CD4-positive, alpha-beta T cell treated with Interleukin-15 for 1 hour (primary cell): Measurements from ENCODE around the gene CA10.

ENCODE experiments used
- DNase-seq: peaks from one replicate; pipeline ENCODE4 v3.0.0-alpha.2; 2020

CA10 gene

GRCh38 chr17:51946311-51946710 is 212.2 kb downstream of the CA10 start:
- no peak for DNase-seq

GRCh38 chr17:51941272-51941671 is 217.2 kb downstream of the CA10 start:
- DNase-seq = no peak

- DNase-seq = no peak
Measured at GRCh38 chr17:51937264-51937663, 221.2 kb downstream of the CA10 start.

GRCh38 chr17:51935477-51935876 is 223.0 kb downstream of the CA10 start:
- no peak for DNase-seq

GRCh38 chr17:51933647-51934046 is 224.9 kb downstream of the CA10 start:
- DNase-seq = no peak

- no peak for DNase-seq
Measured at GRCh38 chr17:51926448-51926847, 232.1 kb downstream of the CA10 start.

- no peak for DNase-seq
Measured at GRCh38 chr17:51921500-51921899, 237.0 kb downstream of the CA10 start.

- DNase-seq = no peak
Measured at GRCh38 chr17:51914577-51914976, 243.9 kb downstream of the CA10 start.

- no peak for DNase-seq
Measured at GRCh38 chr17:51913491-51914205, 244.9 kb downstream of the CA10 start.

GRCh38 chr17:51912939-51913338 is 245.6 kb downstream of the CA10 start:
- no peak for DNase-seq

- no peak for DNase-seq
Measured at GRCh38 chr17:51911237-51911636, 247.3 kb downstream of the CA10 start.

- DNase-seq = no peak
Measured at GRCh38 chr17:51909971-51910370, 248.5 kb downstream of the CA10 start.

- DNase-seq = no peak
Measured at GRCh38 chr17:51908841-51909537, 249.5 kb downstream of the CA10 start.

- no peak for DNase-seq
Measured at GRCh38 chr17:51907041-51907440, 251.5 kb downstream of the CA10 start.

- no peak for DNase-seq
Measured at GRCh38 chr17:51904379-51904778, 254.1 kb downstream of the CA10 start.

GRCh38 chr17:51901242-51901641 is 257.3 kb downstream of the CA10 start:
- no peak for DNase-seq

GRCh38 chr17:51891936-51892335 is 266.6 kb downstream of the CA10 start:
- DNase-seq = no peak

- no peak for DNase-seq
Measured at GRCh38 chr17:51890710-51891109, 267.8 kb downstream of the CA10 start.

- DNase-seq = no peak
Measured at GRCh38 chr17:51888816-51889215, 269.7 kb downstream of the CA10 start.

GRCh38 chr17:51876986-51877385 is 281.5 kb downstream of the CA10 start:
- DNase-seq = no peak

- no peak for DNase-seq
Measured at GRCh38 chr17:51873302-51873701, 285.2 kb downstream of the CA10 start.

GRCh38 chr17:51869387-51869786 is 289.1 kb downstream of the CA10 start:
- DNase-seq = no peak

- DNase-seq = no peak
Measured at GRCh38 chr17:51860954-51861561, 297.5 kb downstream of the CA10 start.

GRCh38 chr17:51857052-51857597 is 301.4 kb downstream of the CA10 start:
- no peak for DNase-seq
